Transverse colon (tissue), 4 donors: ENCODE results near the gene TMEM143. TPM values are rescaled to one million over a fixed set of nuclear protein-coding genes. Genes with fewer than 3 reads are reported as not detected.

Experiments used
- DNase-seq: peaks from one replicate; pipeline ENCODE4 v3.0.0-alpha.2; 2019
- H3K27ac ChIP-seq, 4 donors: fragments of 200-600 bp; sonication (generic); 2 replicates each; pipeline ENCODE4 v1.5.1; 2016 to 2018; ENCODE audit warnings: inconsistent platforms in 4 of 4
- H3K27me3 ChIP-seq: fragments of 200-600 bp; sonication (generic); 2 replicates; pipeline ENCODE4 v1.5.1; 2017; ENCODE audit warnings: inconsistent platforms
- H3K36me3 ChIP-seq, 4 donors: fragments of 200-600 bp; sonication (generic); 2 replicates each; pipeline ENCODE4 v1.5.1; 2017 to 2019; ENCODE audit warnings: inconsistent platforms in 4 of 4
- H3K4me1 ChIP-seq, 4 donors: fragments of 200-600 bp; sonication (generic); 2 replicates each; pipeline ENCODE4 v1.5.1; 2017 to 2020; ENCODE audit warnings: inconsistent platforms in 4 of 4
- H3K4me3 ChIP-seq, 4 donors: fragments of 200-600 bp; sonication (generic); 1 replicate in 1 of 4; 2 replicates in 3 of 4; pipeline versions ENCODE4 v1.5.1 to v1.6.1; 2017 to 2019; ENCODE audit warnings: inconsistent platforms in 4 of 4
- H3K9me3 ChIP-seq, 2 donors: fragments of 200-600 bp; sonication (generic); 2 replicates each; pipeline ENCODE4 v1.5.1; 2017 to 2019; ENCODE audit warnings: inconsistent platforms in 2 of 2
- CTCF ChIP-seq, 5 experiments: fragments of 200-600 bp in 3 of 5; fragments of 450-650 bp in 2 of 5; sonication (generic) in 3 of 5; IDR thresholded peaks; 1 replicate in 2 of 5; 2 replicates in 3 of 5; pipeline ENCODE4 v1.5.1; 2016 to 2017; ENCODE audit warnings: antibody characterized with exemption in 5 of 5, inconsistent platforms in 3 of 5, mild to moderate bottlenecking in 2 of 5, moderate library complexity in 1 of 5
- EP300 ChIP-seq: sonication (generic); formaldehyde crosslinking; IDR thresholded peaks from one replicate; pipeline ENCODE4 v1.6.1; 2017; ENCODE audit warnings: antibody characterized with exemption, low read depth
- POLR2A ChIP-seq: fragments of 450-650 bp; IDR thresholded peaks from one replicate; pipeline ENCODE4 v1.6.1; 2016; ENCODE audit warnings: antibody characterized with exemption, mild to moderate bottlenecking, moderate library complexity
- POLR2AphosphoS5 ChIP-seq, 3 donors: sonication (generic); formaldehyde crosslinking; IDR thresholded peaks; one replicate each; pipeline ENCODE4 v1.6.1; 2016; ENCODE audit warnings: antibody characterized with exemption in 3 of 3
- WGBS, 2 donors: methylation state at CpG; one replicate each; pipeline ENCODE4 v1.1.5; 2018; ENCODE audit warnings: low coverage in 1 of 2; 5-methylcytosine and 5-hydroxymethylcytosine counted together
- in situ Hi-C, 4 donors: fragments of 200-750 bp; cut with MboI; loops; one replicate each; pipeline versions ENCODE4 v1.15.0 to v1.15.1; 2017; ENCODE audit warnings: low sequenced_read_pairs in 3 of 4, low pct_ligation_motif_present in 1 of 4, low pct_unique_long_range_greater_than_20kb in 1 of 4
- intact Hi-C: fragments of 100-400 bp; cut with DNase I; formaldehyde crosslinking; loops from one replicate; pipeline ENCODE4 v1.15.1; 2023; ENCODE audit warnings: low total_unique reads
- total RNA-seq, 4 donors: library from RNA; depleted of rRNA; stranded (reverse); fragments of >200 nt; gene quantifications; one replicate each; pipeline ENCODE4 v1.1.0, GENCODE V29; 2016

Gene TMEM143
- 10 to 100 TPM in 3 of 4 donors, 1 to 10 TPM in 1; 9.1 to 27.7 (median 15.2) TPM for total RNA-seq

GRCh38 chr19:48363810-48364597 is at the start of gene TMEM143, which contains the start of gene SYNGR4:
Gene TMEM143, minus strand, starts transcription at chr19:48363940. Its CDS starts 20 bp downstream, at chr19:48363920.
Gene SYNGR4, plus strand, starts transcription at chr19:48364367. Its CDS starts 1,476 bp downstream, at chr19:48365843.
- Histone ChIP-seq H3K4me3 (peak within 1 kb of the TSS; percentile 29 to 83 (median 46)), H3K36me3 (no peaks in the 10 kb centered on the region), H3K4me1 (peaks cover 3 to 23% (median 15%) of the 10 kb centered on the region in 4 donors), H3K27ac (peak within 1 kb of the TSS; percentile 92 to 99 (median 96)), H3K9me3 (no peaks in the 10 kb centered on the region), H3K27me3 (no peaks in the 10 kb centered on the region)
- peak; percentile 98 for DNase-seq
- TF ChIP-seq POLR2AphosphoS5 (IDR thresholded peaks at IDR 0.05) (peak; percentile 53 to 70 (median 68)), CTCF (IDR thresholded peaks at IDR 0.05) (no peak), POLR2A (peak; percentile 8)
- in situ Hi-C loops = no loop called here
- intact Hi-C loops = loop anchor here (10.0 kb wide), 1 partner anchor 259 kb away; no protein-coding TSS in a partner anchor
- WGBS, 2 donors = 0 to 1% methylated on average over 7 to 51 of the region's 59 CpGs

- in situ Hi-C loops = no loop called here
Observed at GRCh38 chr19:48405850-48406249, 42.1 kb upstream of the TMEM143 start.

GRCh38 chr19:48405010-48405659 is 41.4 kb upstream of the TMEM143 start:
- no peak for DNase-seq
- 54 to 86% methylated on average over 1 to 18 of the region's 27 CpGs for WGBS, 2 donors
- no peaks in the 10 kb centered on the region for H3K4me1 ChIP-seq
- in situ Hi-C loops (no loop called here), intact Hi-C loops (loop anchor here (5.0 kb wide), 1 partner anchor 583 kb away; the partner anchor contains the start of gene CRX)
- no peak overlapping the region for H3K4me3 ChIP-seq
- no peaks in the 10 kb centered on the region for H3K36me3 ChIP-seq
- TF ChIP-seq CTCF (IDR thresholded peaks at IDR 0.05) (no peak), EP300 (no peak), POLR2A (no peak), POLR2AphosphoS5 (IDR thresholded peaks at IDR 0.05) (no peak)
- H3K27me3 ChIP-seq = peaks cover 19% of the 10 kb centered on the region
- no peaks in the 10 kb centered on the region for H3K9me3 ChIP-seq
- no peak overlapping the region for H3K27ac ChIP-seq

More at GRCh38 chr19:48405850-48406249, 42.1 kb upstream of the TMEM143 start:
- intact Hi-C loops = loop anchor here (5.0 kb wide), 1 partner anchor 584 kb away; the partner anchor contains the start of gene CRX
- no peak for TF ChIP-seq EP300
- H3K4me3 ChIP-seq = no peak overlapping the region
- 77% methylated on average over 13 of the region's 13 CpGs; no CpG with 5 or more reads in 1 of the 2 donors for WGBS, 2 donors
- H3K4me1 ChIP-seq = no peaks in the 10 kb centered on the region
- H3K9me3 ChIP-seq = no peaks in the 10 kb centered on the region
- no peak for DNase-seq
- H3K36me3 ChIP-seq = no peaks in the 10 kb centered on the region
- no peak overlapping the region for H3K27ac ChIP-seq
- peaks cover 19% of the 10 kb centered on the region for H3K27me3 ChIP-seq

- Histone ChIP-seq H3K27me3 (peaks cover 19% of the 10 kb centered on the region), H3K9me3 (no peaks in the 10 kb centered on the region), H3K4me1 (peaks cover 0 to 6% (median 0%) of the 10 kb centered on the region in 4 donors), H3K4me3 (no peak overlapping the region), H3K36me3 (no peaks in the 10 kb centered on the region), H3K27ac (no peak overlapping the region)
- DNase-seq = peak; percentile 60
- TF ChIP-seq POLR2AphosphoS5 (IDR thresholded peaks at IDR 0.05) = no peak
- TF ChIP-seq EP300 = no peak
- TF ChIP-seq CTCF (IDR thresholded peaks at IDR 0.05) = no peak
- no peak for TF ChIP-seq POLR2A
- in situ Hi-C loops (no loop called here), intact Hi-C loops (no loop called here)
- 37% methylated on average over 3 of the region's 3 CpGs; no CpG with 5 or more reads in 1 of the 2 donors for WGBS, 2 donors
Observed at GRCh38 chr19:48403606-48404005, 39.9 kb upstream of the TMEM143 start.
